Panc1 (cell line): ENCODE measurements around the gene PAWR. TPM values are rescaled to one million over a fixed set of nuclear protein-coding genes. Genes with fewer than 3 reads are reported as not detected.

Source experiments
- ATAC-seq: fragments of 200-7000 bp; cut with Tn5 transposase; 2 replicates; pipeline ENCODE4 v1.9.1; 2020; ENCODE audit warnings: mild to moderate bottlenecking, moderate library complexity
- BruUV-seq: library from RNA; stranded (reverse); fragments of 400-500 nt; replicated peaks from 2 replicates; lab custom pipeline; 2021; lab: Mats Ljungman, UMichigan
- CTCF ChIA-PET: fragments of 300-600 bp; sonication (Branson Sonifier 250); formaldehyde crosslinking; loops from one replicate; lab custom pipeline; 2022; ENCODE audit warnings: antibody characterized with exemption; lab: Charles Lee
- POLR2A ChIA-PET: fragments of 300-600 bp; sonication (Branson Sonifier 250); formaldehyde crosslinking; loops from one replicate; lab custom pipeline; 2022; ENCODE audit warnings: antibody characterized with exemption; lab: Charles Lee
- DNase-seq: peaks from one replicate; pipeline ENCODE4 v3.0.0-alpha.2; 2010; ENCODE audit warnings: low read depth, low spot score
- H3K27ac ChIP-seq: 2 replicates; pipeline ENCODE4 v1.5.1; 2011; ENCODE audit warnings: mild to moderate bottlenecking, low read length, inconsistent platforms
- H3K27me3 ChIP-seq: fragments of 200-500 bp; sonication (Bioruptor generic); 2 replicates; pipeline ENCODE4 v1.6.0; 2014; ENCODE audit warnings: low read length, inconsistent platforms; ENCODE audit not compliant: control insufficient read depth, insufficient read depth
- H3K36me3 ChIP-seq: fragments of 200-500 bp; sonication (Bioruptor generic); 2 replicates; pipeline ENCODE4 v1.5.1; 2014; ENCODE audit warnings: inconsistent platforms, mild to moderate bottlenecking, low read length, moderate library complexity; ENCODE audit not compliant: control insufficient read depth, insufficient read depth
- H3K4me1 ChIP-seq: 2 replicates; pipeline ENCODE4 v1.5.1; 2011; ENCODE audit warnings: inconsistent platforms, mild to moderate bottlenecking, low read length, moderate library complexity; ENCODE audit not compliant: control insufficient read depth, insufficient read depth
- H3K4me3 ChIP-seq, 2 experiments: 2 replicates each; pipeline ENCODE4 v1.5.1; 2011 to 2012; ENCODE audit warnings: low read depth in 2 of 2, low read length in 2 of 2, mild to moderate bottlenecking in 2 of 2, inconsistent platforms in 1 of 2, moderate library complexity in 1 of 2
- H3K9me3 ChIP-seq: fragments of 200-500 bp; sonication (Bioruptor generic); 2 replicates; pipeline ENCODE4 v1.5.1; 2014; ENCODE audit warnings: low read depth, mild to moderate bottlenecking, inconsistent platforms, low read length, moderate library complexity; ENCODE audit not compliant: control insufficient read depth, insufficient read depth
- CTCF ChIP-seq: fragments of 450-650 bp; IDR thresholded peaks from 2 replicates; pipeline ENCODE4 v1.5.1; 2017; ENCODE audit warnings: mild to moderate bottlenecking
- POLR2AphosphoS5 ChIP-seq: IDR thresholded peaks from 2 replicates; pipeline ENCODE4 v1.6.1; 2012; ENCODE audit warnings: mild to moderate bottlenecking, low read depth, low read length, moderate library complexity
- SIN3A ChIP-seq: IDR thresholded peaks from 2 replicates; pipeline ENCODE4 v1.6.1; 2012; ENCODE audit warnings: low read depth, mild to moderate bottlenecking, low read length, moderate library complexity, borderline replicate concordance; ENCODE audit not compliant: insufficient read depth
- TCF7L2 ChIP-seq: IDR thresholded peaks from 2 replicates; pipeline ENCODE4 v1.6.1; 2011; ENCODE audit warnings: mild to moderate bottlenecking, low read depth, low read length, inconsistent platforms
- in situ Hi-C: cut with HindIII; loops from 2 replicates; pipeline ENCODE4 v1.10.0; 2016; ENCODE audit warnings: low sequenced_read_pairs, low pct_unique_long_range_greater_than_20kb
- intact Hi-C: fragments of 100-400 bp; cut with micrococcal nuclease; formaldehyde crosslinking; loops from one replicate; pipeline ENCODE4 v1.10.0; 2022; ENCODE audit not compliant: unreplicated experiment
- total RNA-seq: library from RNA; stranded (reverse); gene quantifications from one replicate; pipeline ENCODE4 v1.2.1, GENCODE V29; 2021; ENCODE audit not compliant: unreplicated experiment
- TF ChIP-seq, protein P1 (sequence below), 2 experiments: IDR thresholded peaks; 2 replicates each; pipeline ENCODE4 v1.6.1; 2011 to 2012; ENCODE audit warnings: low read depth in 2 of 2, control low read depth in 1 of 2, low read length in 1 of 2, mild to moderate bottlenecking in 1 of 2, moderate library complexity in 1 of 2; ENCODE audit not compliant: insufficient read depth in 1 of 2

Gene PAWR
- total RNA-seq, 1 experiment from 2014 or later, result 142 TPM

GRCh38 chr12:79680051-79680450 is 10.7 kb downstream of the PAWR start:
- Histone ChIP-seq H3K9me3 (no peaks in the 10 kb centered on the region), H3K27me3 (no peaks in the 10 kb centered on the region), H3K36me3 (no peaks in the 10 kb centered on the region; the same call in 1 of the 2 replicates), H3K4me3 (no peak overlapping the region), H3K27ac (no peak overlapping the region), H3K4me1 (peaks cover 51% of the 10 kb centered on the region)
- DNase-seq, result no peak
- in situ Hi-C loops, result no loop called here
- CTCF ChIA-PET, result interaction anchor here (0.6 kb wide), 1 partner anchor 83 kb away, joined by 3 read pairs; no protein-coding TSS in a partner anchor
- POLR2A ChIA-PET, result no interaction called here
- BruUV-seq, result no TSS peak
- TF ChIP-seq, protein P1, sequence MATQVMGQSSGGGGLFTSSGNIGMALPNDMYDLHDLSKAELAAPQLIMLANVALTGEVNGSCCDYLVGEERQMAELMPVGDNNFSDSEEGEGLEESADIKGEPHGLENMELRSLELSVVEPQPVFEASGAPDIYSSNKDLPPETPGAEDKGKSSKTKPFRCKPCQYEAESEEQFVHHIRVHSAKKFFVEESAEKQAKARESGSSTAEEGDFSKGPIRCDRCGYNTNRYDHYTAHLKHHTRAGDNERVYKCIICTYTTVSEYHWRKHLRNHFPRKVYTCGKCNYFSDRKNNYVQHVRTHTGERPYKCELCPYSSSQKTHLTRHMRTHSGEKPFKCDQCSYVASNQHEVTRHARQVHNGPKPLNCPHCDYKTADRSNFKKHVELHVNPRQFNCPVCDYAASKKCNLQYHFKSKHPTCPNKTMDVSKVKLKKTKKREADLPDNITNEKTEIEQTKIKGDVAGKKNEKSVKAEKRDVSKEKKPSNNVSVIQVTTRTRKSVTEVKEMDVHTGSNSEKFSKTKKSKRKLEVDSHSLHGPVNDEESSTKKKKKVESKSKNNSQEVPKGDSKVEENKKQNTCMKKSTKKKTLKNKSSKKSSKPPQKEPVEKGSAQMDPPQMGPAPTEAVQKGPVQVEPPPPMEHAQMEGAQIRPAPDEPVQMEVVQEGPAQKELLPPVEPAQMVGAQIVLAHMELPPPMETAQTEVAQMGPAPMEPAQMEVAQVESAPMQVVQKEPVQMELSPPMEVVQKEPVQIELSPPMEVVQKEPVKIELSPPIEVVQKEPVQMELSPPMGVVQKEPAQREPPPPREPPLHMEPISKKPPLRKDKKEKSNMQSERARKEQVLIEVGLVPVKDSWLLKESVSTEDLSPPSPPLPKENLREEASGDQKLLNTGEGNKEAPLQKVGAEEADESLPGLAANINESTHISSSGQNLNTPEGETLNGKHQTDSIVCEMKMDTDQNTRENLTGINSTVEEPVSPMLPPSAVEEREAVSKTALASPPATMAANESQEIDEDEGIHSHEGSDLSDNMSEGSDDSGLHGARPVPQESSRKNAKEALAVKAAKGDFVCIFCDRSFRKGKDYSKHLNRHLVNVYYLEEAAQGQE (IDR thresholded peaks at IDR 0.05; ENCODE audit: insufficient read depth in 1 of 2, low read depth in 2 of 2, low read length in 1 of 2), result no peak
- no peak for TF ChIP-seq CTCF
- no peak for TF ChIP-seq TCF7L2
- no peak for TF ChIP-seq SIN3A
- TF ChIP-seq POLR2AphosphoS5, result no peak
- intact Hi-C loops, result loop anchor here (10.0 kb wide), 1 partner anchor 55 kb away; no protein-coding TSS in a partner anchor
- ATAC-seq, result no peak

DNA sequence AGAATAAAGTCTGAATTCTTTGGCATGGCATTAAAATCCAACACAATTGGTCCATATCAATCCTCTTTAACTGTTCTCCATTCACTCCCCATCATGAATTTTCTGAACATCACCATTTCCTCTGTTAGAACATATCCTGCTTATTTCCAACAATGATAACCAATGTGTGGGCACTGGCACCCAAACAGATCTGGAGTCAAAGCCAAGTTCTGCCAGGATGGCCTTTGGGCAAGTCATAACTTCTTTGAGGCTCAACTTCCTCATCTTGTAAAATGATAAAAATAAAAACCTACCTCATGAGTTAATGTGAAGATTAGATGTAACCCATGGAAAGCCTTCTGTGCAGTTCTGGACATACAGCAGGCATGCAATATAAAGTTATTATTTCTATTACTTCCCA is 12.5 kb downstream of the PAWR start:
- BruUV-seq, result no TSS peak
- Histone ChIP-seq H3K9me3 (no peaks in the 10 kb centered on the region), H3K4me3 (no peak overlapping the region), H3K27me3 (no peaks in the 10 kb centered on the region), H3K4me1 (peaks cover 37% of the 10 kb centered on the region), H3K36me3 (no peaks in the 10 kb centered on the region), H3K27ac (no peak overlapping the region)
- ChIA-PET POLR2A (no interaction called here), CTCF (no interaction called here)
- intact Hi-C loops (no loop called here), in situ Hi-C loops (no loop called here)
- no peak for DNase-seq
- TF ChIP-seq TCF7L2 (no peak), POLR2AphosphoS5 (no peak), SIN3A (no peak), CTCF (no peak)
- TF ChIP-seq, protein P1 (IDR thresholded peaks at IDR 0.05; ENCODE audit: insufficient read depth in 1 of 2, low read depth in 2 of 2, low read length in 1 of 2), result no peak
- ATAC-seq, result peak; percentile 30; the same call in 1 of the 2 replicates
